GM18526 (cell line): ENCODE measurements around the gene MEGF6.

Experiments
- POLR2A ChIP-seq: IDR thresholded peaks from 3 replicates; pipeline ENCODE4 v1.6.1; 2011; ENCODE audit not compliant: insufficient read length; ENCODE audit errors: extremely low read depth

MEGF6 gene

DNA sequence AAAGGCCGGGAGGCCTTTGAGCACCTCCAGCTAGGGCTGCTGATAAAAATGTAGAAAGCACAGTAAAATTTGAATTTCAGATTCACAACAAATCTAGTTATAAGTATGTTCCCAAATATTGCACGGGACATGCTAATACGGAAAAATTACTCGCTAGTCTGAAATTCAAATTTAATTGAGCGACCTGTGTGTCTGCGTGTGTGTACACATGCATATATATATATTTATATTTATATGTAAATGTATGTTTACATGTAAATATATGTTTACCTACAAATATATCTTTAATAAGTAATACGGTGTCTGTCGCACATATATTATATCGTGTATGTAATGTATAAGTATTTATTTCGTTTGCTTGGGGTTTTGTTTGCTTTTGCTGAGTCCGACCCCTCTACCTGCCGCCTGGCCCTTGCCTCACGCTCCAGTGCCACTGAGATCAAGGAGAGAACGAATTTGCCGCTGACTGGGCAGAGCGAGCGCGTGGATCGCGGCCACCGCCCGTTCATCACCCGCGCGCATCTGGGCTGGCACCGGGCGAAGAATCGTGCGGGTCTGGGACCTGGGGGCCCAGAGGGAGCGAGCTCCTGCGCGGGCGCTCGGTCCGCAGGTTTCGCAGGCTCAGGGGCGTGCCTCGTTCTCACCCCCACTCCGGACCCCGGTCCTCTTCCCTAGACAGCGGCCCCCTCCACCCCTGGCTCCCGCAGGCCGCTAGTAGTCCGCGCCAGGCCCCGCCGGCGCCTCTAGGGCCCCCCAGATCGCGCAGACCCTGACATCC lies 39.1 kb upstream of the MEGF6 start:
- no peak for TF ChIP-seq POLR2A

DNA sequence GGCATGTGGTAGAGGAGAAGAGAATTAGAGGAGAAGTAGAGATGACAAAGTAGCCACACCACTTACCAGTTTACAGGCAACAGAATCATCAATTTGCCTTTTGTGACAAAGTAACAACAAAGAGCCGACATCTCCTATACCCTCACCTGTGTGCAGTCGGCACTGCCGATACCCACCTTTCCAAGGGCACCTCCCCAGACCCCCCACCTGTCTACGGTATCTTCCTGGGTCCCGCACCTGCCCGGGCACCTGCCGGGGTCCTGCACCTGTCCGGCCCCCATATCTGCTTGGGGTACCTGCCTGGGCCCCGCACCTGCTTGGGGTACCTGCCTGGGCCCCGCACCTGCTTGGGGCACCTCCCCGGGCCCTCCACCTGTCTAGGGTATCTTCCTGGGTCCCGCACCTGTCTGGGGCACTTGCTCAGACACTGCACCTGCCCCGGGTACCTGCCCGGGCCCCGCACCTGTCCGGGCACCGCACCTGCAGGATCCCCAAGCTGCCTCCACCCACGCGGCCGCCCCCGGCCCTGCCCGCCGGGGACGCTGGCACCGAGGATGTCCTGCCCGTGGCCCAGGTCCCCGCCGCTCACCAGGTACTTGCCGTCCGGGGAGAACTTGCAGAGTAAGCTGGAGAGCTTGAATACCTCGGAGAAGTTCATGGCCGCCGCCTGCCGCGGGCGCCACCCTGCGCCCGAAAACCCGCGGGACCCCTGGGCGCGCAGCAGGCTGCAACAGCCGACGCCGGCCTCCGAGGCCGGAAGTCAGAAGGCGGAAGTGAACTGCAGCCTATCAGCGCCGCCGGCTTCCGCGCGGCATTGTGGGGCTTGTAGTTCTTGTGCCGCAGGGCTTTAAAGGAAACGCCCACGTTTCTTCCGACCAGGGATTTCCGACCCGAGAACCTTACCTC lies 38.3 kb upstream of the MEGF6 start, which contains the start of gene WRAP73:
TSS of gene WRAP73 (minus strand) at position 762 of the 906 bp plus-strand sequence. CDS start at position 658, 104 bp downstream.
- TF ChIP-seq POLR2A, result peak; percentile 74

DNA sequence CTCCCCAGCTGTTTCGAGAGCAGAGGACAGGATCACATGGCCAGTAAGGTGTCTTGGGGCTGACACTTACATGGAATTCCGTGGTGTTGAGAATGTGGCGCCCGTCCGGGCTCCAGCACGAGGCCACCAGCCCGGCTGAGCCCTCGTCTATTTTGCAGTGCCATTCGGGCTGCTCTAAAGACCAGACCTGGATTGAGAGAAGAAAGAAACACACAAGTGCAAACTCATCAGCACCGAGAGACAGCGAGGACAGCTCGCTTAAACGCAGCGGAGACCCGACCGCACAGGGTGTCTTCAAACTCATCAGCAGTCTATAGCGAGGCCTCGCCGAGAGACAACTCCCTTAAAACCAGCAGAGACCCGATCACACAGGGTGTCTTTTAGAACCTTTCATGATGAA lies 35.3 kb upstream of the MEGF6 start:
- TF ChIP-seq POLR2A, result no peak

GRCh38 chr1:3645666-3646355 lies 34.5 kb upstream of the MEGF6 start:
- TF ChIP-seq POLR2A, result no peak

DNA sequence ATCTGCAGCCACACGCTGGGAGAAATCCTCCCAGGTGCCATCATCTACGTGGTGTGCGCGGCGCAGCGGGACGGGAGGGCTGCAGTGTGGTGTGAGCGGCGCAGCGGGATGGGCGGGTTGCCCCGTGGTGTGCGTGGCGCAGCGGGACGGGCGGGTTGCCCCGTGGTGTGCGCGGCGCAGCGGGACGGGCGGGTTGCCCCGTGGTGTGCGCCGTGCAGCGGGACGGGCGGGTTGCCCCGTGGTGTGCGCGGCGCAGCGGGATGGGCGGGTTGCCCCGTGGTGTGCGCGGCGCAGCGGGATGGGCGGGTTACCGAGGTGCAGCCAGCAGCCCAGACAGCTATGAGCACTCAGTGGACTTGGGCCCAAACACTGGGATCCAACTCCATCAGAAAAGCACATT lies 33.9 kb upstream of the MEGF6 start:
- no peak for TF ChIP-seq POLR2A

- TF ChIP-seq POLR2A, result no peak
These were observed 33.0 kb upstream of the MEGF6 start for GRCh38 chr1:3644273-3644672.

DNA sequence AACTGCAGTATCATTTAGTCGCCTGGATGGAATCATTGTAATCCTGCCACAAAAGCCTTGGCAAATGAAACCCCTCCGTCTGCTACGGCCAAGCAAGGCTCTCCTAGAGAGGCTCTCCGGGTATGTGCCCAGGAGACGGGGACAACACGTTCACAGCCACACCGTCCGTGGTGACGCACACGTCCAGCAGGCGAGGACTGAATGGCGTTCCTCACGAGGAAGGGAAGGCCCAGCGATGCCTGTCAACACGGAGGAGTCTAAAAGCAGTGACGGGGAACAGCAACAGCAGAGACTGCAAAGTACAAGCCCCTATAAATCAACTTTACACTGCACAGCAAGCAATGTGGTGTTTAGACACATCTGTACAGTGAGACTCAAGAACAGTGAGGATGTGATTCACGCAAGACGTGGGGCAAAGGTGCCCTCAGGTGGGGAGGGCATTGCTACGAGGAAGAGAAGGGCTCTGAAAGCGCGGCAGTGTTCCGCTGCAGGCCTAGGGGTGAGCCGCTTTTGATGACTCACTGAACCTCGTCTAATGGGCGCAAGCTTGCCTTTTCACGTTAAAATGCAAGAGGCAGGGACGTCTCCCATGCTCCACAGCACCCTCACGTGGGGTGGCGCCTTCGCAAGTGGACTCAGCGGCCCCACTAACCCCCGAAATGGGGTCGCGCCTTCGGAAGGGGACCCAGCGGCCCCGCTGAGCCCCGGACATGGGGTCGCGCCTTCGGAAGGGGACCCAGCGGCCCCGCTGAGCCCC lies 31.8 kb upstream of the MEGF6 start:
- no peak for TF ChIP-seq POLR2A

DNA sequence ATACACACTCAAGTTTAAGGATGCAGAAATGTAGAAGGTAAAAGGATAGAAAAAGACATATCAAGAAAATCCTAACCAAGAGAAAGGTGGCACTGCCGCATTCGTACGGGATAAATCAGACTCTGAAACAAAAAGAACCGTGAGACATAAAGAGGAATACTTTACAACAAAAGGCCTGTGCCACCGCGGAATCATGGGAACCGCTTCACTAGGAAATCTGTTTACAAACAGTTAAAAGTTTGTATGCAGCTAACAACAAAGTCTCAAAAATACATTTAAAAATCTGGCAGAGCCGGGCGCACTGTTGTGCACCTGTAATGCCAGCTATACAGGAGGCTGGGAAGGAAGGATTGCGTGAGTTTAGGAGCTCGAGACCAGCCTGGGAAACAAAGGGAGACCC lies 30.5 kb upstream of the MEGF6 start:
- TF ChIP-seq POLR2A, result no peak

DNA sequence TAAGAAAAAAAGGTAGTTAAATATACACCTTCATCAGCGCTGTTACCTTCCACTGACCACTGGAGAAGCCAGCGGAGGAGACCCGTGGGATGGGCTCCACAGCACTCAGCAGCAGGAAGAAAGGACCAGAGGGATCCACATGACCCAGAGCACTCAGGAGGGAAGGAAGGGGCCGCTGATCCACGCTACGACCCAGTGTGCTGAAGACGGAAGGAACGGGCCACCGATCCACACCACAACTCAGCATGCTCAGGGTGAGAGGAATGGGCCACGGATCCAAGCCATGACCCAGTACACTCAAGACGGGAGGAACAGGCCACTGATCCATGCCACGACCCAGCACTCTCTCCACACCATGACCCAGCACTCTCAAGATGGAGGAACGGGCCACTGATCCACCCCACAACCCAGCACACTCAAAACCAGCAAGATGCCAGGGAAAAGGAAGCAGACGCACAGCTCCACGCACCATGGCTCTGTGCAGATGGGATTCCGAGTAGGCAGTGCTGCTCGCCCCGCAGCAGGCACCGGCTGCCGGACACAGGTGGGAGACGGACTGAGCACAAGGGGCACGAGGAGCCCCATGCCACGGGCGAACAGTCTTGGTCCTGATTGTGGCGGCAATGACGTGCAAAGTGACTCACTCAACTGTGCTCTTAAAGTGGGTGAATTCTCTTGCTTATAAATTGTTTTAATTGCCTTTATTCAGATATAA lies 29.9 kb upstream of the MEGF6 start:
- no peak for TF ChIP-seq POLR2A

DNA sequence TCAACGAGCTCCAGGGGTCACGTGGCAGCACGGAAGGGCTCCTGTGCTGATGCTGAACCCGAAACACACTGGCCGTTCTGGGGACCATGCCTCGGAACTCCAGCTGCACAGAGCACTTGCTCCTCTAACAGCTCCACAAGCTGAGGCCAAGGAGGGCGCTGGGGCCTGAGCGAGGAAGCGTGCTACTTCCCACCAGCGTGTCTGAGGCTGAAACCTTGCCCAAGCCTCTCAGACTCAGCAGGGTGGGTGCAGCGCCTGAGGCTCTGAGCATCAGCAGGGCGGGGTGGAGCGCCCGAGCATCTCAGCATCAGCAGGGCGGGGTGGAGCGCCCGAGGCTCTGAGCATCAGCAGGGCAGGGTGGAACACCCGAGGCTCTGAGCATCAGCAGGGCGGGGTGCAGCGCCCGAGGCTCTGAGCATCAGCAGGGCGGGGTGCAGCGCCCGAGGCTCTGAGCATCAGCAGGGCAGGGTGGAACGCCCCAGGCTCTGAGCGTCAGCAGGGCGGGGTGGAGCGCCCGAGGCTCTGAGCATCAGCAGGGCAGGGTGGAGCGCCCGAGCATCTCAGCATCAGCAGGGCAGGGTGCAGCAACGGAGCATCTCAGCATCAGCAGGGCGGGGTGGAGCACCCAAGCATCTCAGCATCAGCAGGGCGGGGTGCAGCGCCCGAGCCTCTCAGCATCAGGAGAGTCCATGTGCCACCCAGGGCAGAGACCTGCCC lies 29.0 kb upstream of the MEGF6 start:
- no peak for TF ChIP-seq POLR2A

DNA sequence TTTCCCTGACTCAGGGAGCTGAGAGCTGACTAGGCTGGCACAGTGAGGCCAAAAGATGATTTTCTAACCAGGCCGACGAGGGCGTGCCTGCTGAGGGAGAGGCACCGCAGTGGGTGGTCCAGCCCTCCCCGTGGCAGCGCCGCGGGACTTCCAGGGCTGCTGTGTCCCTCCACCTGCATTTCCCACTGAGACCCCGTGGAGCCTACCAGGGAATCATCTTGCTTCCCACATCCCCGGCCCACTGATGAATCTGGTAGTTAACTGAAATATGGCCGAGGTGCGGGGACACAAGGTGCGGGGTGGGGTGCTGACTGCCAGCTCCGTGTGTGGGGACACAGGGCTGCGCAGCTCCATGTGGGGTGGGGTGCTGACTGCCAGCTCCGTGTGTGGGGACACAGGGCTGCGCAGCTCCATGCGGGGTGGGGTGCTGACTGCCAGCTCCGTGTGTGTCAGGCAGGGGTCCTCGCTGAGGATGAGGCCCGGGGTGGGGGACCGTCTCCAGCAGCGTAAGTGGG lies 28.1 kb upstream of the MEGF6 start:
- no peak for TF ChIP-seq POLR2A

- no peak for TF ChIP-seq POLR2A
These were observed 27.4 kb upstream of the MEGF6 start for GRCh38 chr1:3638676-3639075.

DNA sequence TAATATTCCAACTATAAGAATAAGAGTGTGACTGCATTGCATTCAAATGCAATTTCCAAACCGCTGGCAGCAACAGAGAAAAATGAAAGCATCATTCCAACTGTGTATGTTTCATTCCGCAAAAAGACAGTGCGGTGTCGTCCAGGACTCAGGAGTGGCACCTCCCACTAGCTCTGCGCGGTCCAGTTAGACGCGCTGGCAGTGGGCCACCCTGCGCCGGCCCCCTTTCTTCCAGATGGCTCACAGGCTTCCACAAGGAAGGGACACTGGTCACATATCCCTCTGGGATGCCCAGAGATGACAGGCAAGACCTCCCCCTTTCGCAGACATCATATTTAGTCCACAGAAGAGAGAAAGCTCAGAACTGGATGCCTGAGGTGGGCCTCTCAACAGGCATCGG lies 26.7 kb upstream of the MEGF6 start:
- TF ChIP-seq POLR2A, result no peak

GRCh38 chr1:3636531-3636930 lies 25.2 kb upstream of the MEGF6 start:
- no peak for TF ChIP-seq POLR2A

GRCh38 chr1:3636080-3636479 lies 24.8 kb upstream of the MEGF6 start:
- TF ChIP-seq POLR2A, result no peak
